ENCODE data around the gene RTN4RL1. TPM values are rescaled to one million over a fixed set of nuclear protein-coding genes. Genes with fewer than 3 reads are reported as not detected.
A peak's percentile ranks its signal among the peaks of the same experiment; 100 is the strongest.
"Not testable (repeated sequence)": the region's sequence is repeated elsewhere in the genome, so short reads cannot be mapped to it uniquely, and the experiment has no call there.

Gene RTN4RL1

GRCh38 chr17:1895479-1895878 lies 129.7 kb downstream of the RTN4RL1 start:
- not testable (repeated sequence) for H3K36me3 ChIP-seq (ENCODE audit: control insufficient read depth, insufficient read depth, low read length); H3K79me1 ChIP-seq (ENCODE audit: low read length); DNase-seq; H3K56ac ChIP-seq (ENCODE audit: low read length); H4K8ac ChIP-seq (ENCODE audit: low read depth, low read length); H3K4me3 ChIP-seq (ENCODE audit: low read length); H3K4me2 ChIP-seq (ENCODE audit: low read length); H3K27ac ChIP-seq (ENCODE audit: low read depth, low read length); H3K4me1 ChIP-seq (ENCODE audit: control insufficient read depth, low read depth, low read length); H2BK15ac ChIP-seq (replicated peaks; ENCODE audit: low read depth); H3K23ac ChIP-seq (ENCODE audit: low read length); H3K4ac ChIP-seq (ENCODE audit: low read depth, low read length); H3K27me3 ChIP-seq (ENCODE audit: insufficient read depth, low read length, poor library complexity); H4K5ac ChIP-seq (ENCODE audit: low read length); H2BK5ac ChIP-seq (ENCODE audit: low read length); H2AK5ac ChIP-seq (ENCODE audit: low read length); H2BK120ac ChIP-seq (ENCODE audit: low read depth, low read length); H3K18ac ChIP-seq (ENCODE audit: low read length); H3K79me2 ChIP-seq (ENCODE audit: control insufficient read depth, insufficient read depth, low read length); H3K9ac ChIP-seq (ENCODE audit: low read length)
- no CpG with 5 or more reads among the region's 11 CpGs for WGBS (ENCODE audit: extremely low coverage, insufficient coverage, low lambda C conversion rate)

GRCh38 chr17:1894753-1895339 lies 130.3 kb downstream of the RTN4RL1 start:
- no peak overlapping the region for H2BK5ac ChIP-seq (ENCODE audit: low read length)
- H3K4me2 ChIP-seq (ENCODE audit: low read length), result no peak overlapping the region
- no peak overlapping the region for H3K27ac ChIP-seq (ENCODE audit: low read depth, low read length)
- H3K9ac ChIP-seq (ENCODE audit: low read length), result no peak overlapping the region
- H2AK5ac ChIP-seq (ENCODE audit: low read length), result no peak overlapping the region
- H3K4me1 ChIP-seq (ENCODE audit: control insufficient read depth, low read depth, low read length), result no peaks in the 10 kb centered on the region
- peaks cover 7% of the 10 kb centered on the region for H3K36me3 ChIP-seq (ENCODE audit: control insufficient read depth, insufficient read depth, low read length)
- H2BK120ac ChIP-seq (ENCODE audit: low read depth, low read length), result no peak overlapping the region
- DNase-seq, result no peak
- no peak overlapping the region for H2BK15ac ChIP-seq (replicated peaks; ENCODE audit: low read depth)
- no peak overlapping the region for H3K4me3 ChIP-seq (ENCODE audit: low read length)
- no peak overlapping the region for H4K5ac ChIP-seq (ENCODE audit: low read length)
- no peak overlapping the region for H3K23ac ChIP-seq (ENCODE audit: low read length)
- no peaks in the 10 kb centered on the region for H3K79me1 ChIP-seq (ENCODE audit: low read length)
- H3K27me3 ChIP-seq (ENCODE audit: insufficient read depth, low read length, poor library complexity), result no peaks in the 10 kb centered on the region
- WGBS (ENCODE audit: extremely low coverage, insufficient coverage, low lambda C conversion rate), result no CpG with 5 or more reads among the region's 7 CpGs
- no peak overlapping the region for H3K4ac ChIP-seq (ENCODE audit: low read depth, low read length)
- no peak overlapping the region for H3K56ac ChIP-seq (ENCODE audit: low read length)
- no peak overlapping the region for H4K8ac ChIP-seq (ENCODE audit: low read depth, low read length)
- no peaks in the 10 kb centered on the region for H3K79me2 ChIP-seq (ENCODE audit: control insufficient read depth, insufficient read depth, low read length)
- H3K18ac ChIP-seq (ENCODE audit: low read length), result no peak overlapping the region

GRCh38 chr17:1890758-1891450 lies 134.2 kb downstream of the RTN4RL1 start:
- Histone ChIP-seq H3K36me3 (ENCODE audit: control insufficient read depth, insufficient read depth, low read length) (peaks cover 7% of the 10 kb centered on the region), H3K4me1 (ENCODE audit: control insufficient read depth, low read depth, low read length) (no peaks in the 10 kb centered on the region), H3K4me2 (ENCODE audit: low read length) (no peak overlapping the region), H3K9ac (ENCODE audit: low read length) (no peak overlapping the region), H3K18ac (ENCODE audit: low read length) (no peak overlapping the region), H2BK5ac (ENCODE audit: low read length) (no peak overlapping the region), H2AK5ac (ENCODE audit: low read length) (no peak overlapping the region), H3K23ac (ENCODE audit: low read length) (no peak overlapping the region), H2BK120ac (ENCODE audit: low read depth, low read length) (no peak overlapping the region), H3K27ac (ENCODE audit: low read depth, low read length) (no peak overlapping the region), H3K4me3 (ENCODE audit: low read length) (no peak overlapping the region), H4K5ac (ENCODE audit: low read length) (no peak overlapping the region), H3K27me3 (ENCODE audit: insufficient read depth, low read length, poor library complexity) (no peaks in the 10 kb centered on the region), H3K79me1 (ENCODE audit: low read length) (no peaks in the 10 kb centered on the region), H3K4ac (ENCODE audit: low read depth, low read length) (no peak overlapping the region), H2BK15ac (replicated peaks; ENCODE audit: low read depth) (no peak overlapping the region), H4K8ac (ENCODE audit: low read depth, low read length) (no peak overlapping the region), H3K79me2 (ENCODE audit: control insufficient read depth, insufficient read depth, low read length) (no peaks in the 10 kb centered on the region), H3K56ac (ENCODE audit: low read length) (no peak overlapping the region)
- WGBS (ENCODE audit: extremely low coverage, insufficient coverage, low lambda C conversion rate), result 100% methylated on average over 2 of the region's 15 CpGs
- no peak for DNase-seq

DNA sequence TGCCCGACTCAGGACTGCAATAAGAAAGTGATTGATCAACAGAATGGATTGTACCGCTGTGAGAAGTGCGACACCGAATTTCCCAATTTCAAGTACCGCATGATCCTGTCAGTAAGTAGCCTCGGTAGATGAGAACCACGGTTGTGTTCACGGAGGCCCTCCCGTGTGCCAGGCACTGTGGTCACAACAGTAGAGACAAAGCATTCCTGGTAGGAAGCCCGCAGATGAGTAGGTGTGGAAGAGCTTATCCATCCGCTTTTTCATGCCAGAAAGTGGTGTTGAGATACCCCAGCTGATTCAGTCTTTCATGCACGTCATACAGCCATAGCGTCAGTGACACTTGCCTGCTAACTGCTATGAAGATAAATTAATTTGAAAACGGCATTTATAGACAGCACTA lies 136.4 kb downstream of the RTN4RL1 start:
- Histone ChIP-seq H2BK5ac (ENCODE audit: low read length) (no peak overlapping the region), H3K4me2 (ENCODE audit: low read length) (no peak overlapping the region), H4K8ac (ENCODE audit: low read depth, low read length) (no peak overlapping the region), H3K4me1 (ENCODE audit: control insufficient read depth, low read depth, low read length) (no peaks in the 10 kb centered on the region), H3K4me3 (ENCODE audit: low read length) (no peak overlapping the region), H3K79me1 (ENCODE audit: low read length) (no peaks in the 10 kb centered on the region), H3K27me3 (ENCODE audit: insufficient read depth, low read length, poor library complexity) (no peaks in the 10 kb centered on the region), H3K36me3 (ENCODE audit: control insufficient read depth, insufficient read depth, low read length) (peaks cover 18% of the 10 kb centered on the region), H3K4ac (ENCODE audit: low read depth, low read length) (no peak overlapping the region), H3K18ac (ENCODE audit: low read length) (no peak overlapping the region), H3K79me2 (ENCODE audit: control insufficient read depth, insufficient read depth, low read length) (no peaks in the 10 kb centered on the region), H3K56ac (ENCODE audit: low read length) (no peak overlapping the region), H3K23ac (ENCODE audit: low read length) (no peak overlapping the region), H2AK5ac (ENCODE audit: low read length) (no peak overlapping the region), H3K9ac (ENCODE audit: low read length) (no peak overlapping the region), H2BK120ac (ENCODE audit: low read depth, low read length) (no peak overlapping the region), H2BK15ac (replicated peaks; ENCODE audit: low read depth) (no peak overlapping the region), H3K27ac (ENCODE audit: low read depth, low read length) (no peak overlapping the region), H4K5ac (ENCODE audit: low read length) (no peak overlapping the region)
- no peak for DNase-seq
- WGBS (ENCODE audit: extremely low coverage, insufficient coverage, low lambda C conversion rate), result no CpG with 5 or more reads among the region's 14 CpGs

Small RNA genes within 50 kb of the gene (small RNA-seq; reads per million reads assigned to genes)
- gene AC090617.9 (ENCODE audit: insufficient read depth), result not detected
- gene MIR132 (ENCODE audit: insufficient read depth), result 29.2 reads per million, percentile 93 among the genes with 10 or more reads in this experiment
- 15.0 reads per million, percentile 89 among the genes with 10 or more reads in this experiment for gene MIR212 (ENCODE audit: insufficient read depth)
- not detected for gene OVCA2 (ENCODE audit: insufficient read depth)

Measured in mesendoderm (in vitro differentiated cells).